HepG2 (cell line): ENCODE results near the gene SMPD1. TPM values are rescaled to one million over a fixed set of nuclear protein-coding genes. Genes with fewer than 3 reads are reported as not detected.

Experiments used
- ATF4 ChIP-seq, 2 experiments: fragments of 450-650 bp in 1 of 2; sonication (generic) in 1 of 2; formaldehyde crosslinking; IDR thresholded peaks; 2 replicates each; pipeline versions ENCODE4 v1.5.0 to v1.8.0; 2020 to 2022; ENCODE audit warnings: mild to moderate bottlenecking in 1 of 2, missing genetic modification reagents in 1 of 2
- EEA1 ChIP-seq: sonication (generic); formaldehyde crosslinking; IDR thresholded peaks from 2 replicates; pipeline ENCODE4 v1.5.1; 2020; ENCODE audit warnings: mild to moderate bottlenecking, missing genetic modification reagents, borderline replicate concordance
- FOSL2 ChIP-seq: sonication (generic); formaldehyde crosslinking; IDR thresholded peaks from 2 replicates; pipeline ENCODE4 v1.4.0; 2020; ENCODE audit warnings: missing genetic modification reagents
- HHEX ChIP-seq: IDR thresholded peaks from 2 replicates; pipeline ENCODE4 v1.6.1; 2016; ENCODE audit warnings: control low read depth
- KLF9 ChIP-seq: IDR thresholded peaks from 2 replicates; pipeline ENCODE4 v1.6.1; 2016; ENCODE audit warnings: low read depth
- KMT2A ChIP-seq: sonication (generic); formaldehyde crosslinking; IDR thresholded peaks from 2 replicates; pipeline ENCODE4 v1.4.0; 2020; ENCODE audit warnings: missing genetic modification reagents
- LRRFIP1 ChIP-seq: sonication (generic); formaldehyde crosslinking; conservative IDR thresholded peaks from 2 replicates; pipeline ENCODE4 v1.4.0; 2020; ENCODE audit warnings: missing genetic modification reagents
- MIER3 ChIP-seq: IDR thresholded peaks from 2 replicates; pipeline ENCODE4 v1.6.1; 2016; ENCODE audit warnings: missing compliant biosample characterization, borderline replicate concordance
- NFE2L1 ChIP-seq: sonication (generic); formaldehyde crosslinking; IDR thresholded peaks from 2 replicates; pipeline ENCODE4 v1.4.0; 2020; ENCODE audit warnings: missing genetic modification reagents, mild to moderate bottlenecking, borderline replicate concordance
- TCF7L2 ChIP-seq: IDR thresholded peaks from 2 replicates; pipeline ENCODE4 v1.6.1; 2011; ENCODE audit warnings: mild to moderate bottlenecking, low read depth, low read length, moderate library complexity
- ZNF430 ChIP-seq: sonication (generic); formaldehyde crosslinking; IDR thresholded peaks from 2 replicates; pipeline ENCODE4 v1.9.0; 2021; ENCODE audit warnings: mild to moderate bottlenecking, missing genetic modification reagents
- ZNF460 ChIP-seq: sonication (generic); formaldehyde crosslinking; IDR thresholded peaks from 2 replicates; pipeline ENCODE4 v1.5.1; 2020; ENCODE audit warnings: missing genetic modification reagents, mild to moderate bottlenecking, borderline replicate concordance
- ZNF766 ChIP-seq: sonication (generic); formaldehyde crosslinking; IDR thresholded peaks from 2 replicates; pipeline ENCODE4 v1.5.0; 2020; ENCODE audit warnings: missing genetic modification reagents, borderline replicate concordance
- polyA plus RNA-seq, 8 experiments: library from polyadenylated mRNA; depleted of rRNA in 3 of 8; stranded (reverse) in 7 of 8; unstranded in 1 of 8; fragments of >200 nt; fragmentation: Illumina TruSeq in 4 of 8; extraction: Trizol in 4 of 8; gene quantifications; 2 replicates each; pipeline versions ENCODE4 v1.2.1 to v1.2.3, GENCODE V29; 2011 to 2016; ENCODE audit warnings: low read depth in 4 of 8, missing spikeins in 1 of 8, mixed read lengths in 1 of 8; ENCODE audit not compliant: insufficient read depth in 1 of 8
- total RNA-seq, 5 experiments: library from RNA; depleted of rRNA; stranded (reverse); fragments of >200 nt; fragmentation: Illumina TruSeq; extraction: Trizol; gene quantifications; 2 replicates each; pipeline ENCODE4 v1.2.3, GENCODE V29; 2016; ENCODE audit warnings: low read depth in 1 of 5
- TF ChIP-seq, protein P1 (sequence below): sonication (generic); formaldehyde crosslinking; IDR thresholded peaks from 2 replicates; pipeline ENCODE4 v1.4.0; 2020; ENCODE audit warnings: missing genetic modification reagents
- TF ChIP-seq, protein P2 (sequence below): sonication (generic); formaldehyde crosslinking; IDR thresholded peaks from 2 replicates; pipeline ENCODE4 v1.4.0; 2020; ENCODE audit warnings: mild to moderate bottlenecking, missing genetic modification reagents

SMPD1 gene
- total and polyA plus RNA-seq, 2 of the 13 experiments (the other 11 are each of a cell fraction or from before 2014, with no cell fraction given): 6.3 to 8.4 TPM

DNA sequence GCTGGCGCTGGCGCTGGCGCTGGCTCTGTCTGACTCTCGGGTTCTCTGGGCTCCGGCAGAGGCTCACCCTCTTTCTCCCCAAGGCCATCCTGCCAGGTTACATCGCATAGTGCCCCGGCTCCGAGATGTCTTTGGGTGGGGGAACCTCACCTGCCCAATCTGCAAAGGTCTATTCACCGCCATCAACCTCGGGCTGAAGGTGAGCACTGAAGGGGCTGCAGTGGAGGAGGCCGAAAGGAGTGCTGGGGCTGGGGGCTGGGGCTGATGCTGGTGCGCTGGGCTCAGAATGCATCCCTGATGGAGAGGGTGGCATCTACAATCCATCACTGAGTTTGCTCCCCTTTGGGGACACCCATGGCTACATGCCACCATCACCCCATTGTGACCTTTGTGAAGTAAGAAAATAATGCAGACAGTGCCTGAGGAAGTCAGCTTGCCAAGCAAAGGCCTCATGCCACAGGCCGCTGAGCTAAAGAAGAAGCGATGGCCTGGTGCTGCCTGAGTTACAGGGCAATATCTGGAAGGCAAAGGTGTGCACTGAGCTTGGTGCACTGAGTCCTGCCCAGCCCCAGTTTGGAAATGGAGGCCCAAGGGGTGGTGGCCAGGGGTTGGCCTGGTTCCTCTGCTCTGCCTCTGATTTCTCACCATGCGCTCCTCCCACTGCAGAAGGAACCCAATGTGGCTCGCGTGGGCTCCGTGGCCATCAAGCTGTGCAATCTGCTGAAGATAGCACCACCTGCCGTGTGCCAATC is 620 bp downstream of the SMPD1 start (continued):
- 0 out of 2 replicates have a peak, but pooled peaks have one; percentile 1 for TF ChIP-seq NFE2L1
- TF ChIP-seq MIER3 (CRISPR knock-in tag): 0 out of 2 replicates have a peak, but pooled peaks have one; percentile 4
- no peak for TF ChIP-seq EEA1 (CRISPR knock-in tag)
- TF ChIP-seq HHEX: no peak
- no peak for TF ChIP-seq FOSL2 (CRISPR knock-in tag)
- no peak for TF ChIP-seq KLF9 (CRISPR knock-in tag)
- TF ChIP-seq ZNF460 (CRISPR knock-in tag): no peak
- no peak for TF ChIP-seq ATF4 (CRISPR knock-in tag; IDR thresholded peaks at IDR 0.05)
- TF ChIP-seq TCF7L2: no peak
- TF ChIP-seq KMT2A (CRISPR knock-in tag): no peak
- 0 out of 2 replicates have a peak, but pooled peaks have one; percentile 7 for TF ChIP-seq ZNF430 (CRISPR knock-in tag)
- TF ChIP-seq, protein P1, sequence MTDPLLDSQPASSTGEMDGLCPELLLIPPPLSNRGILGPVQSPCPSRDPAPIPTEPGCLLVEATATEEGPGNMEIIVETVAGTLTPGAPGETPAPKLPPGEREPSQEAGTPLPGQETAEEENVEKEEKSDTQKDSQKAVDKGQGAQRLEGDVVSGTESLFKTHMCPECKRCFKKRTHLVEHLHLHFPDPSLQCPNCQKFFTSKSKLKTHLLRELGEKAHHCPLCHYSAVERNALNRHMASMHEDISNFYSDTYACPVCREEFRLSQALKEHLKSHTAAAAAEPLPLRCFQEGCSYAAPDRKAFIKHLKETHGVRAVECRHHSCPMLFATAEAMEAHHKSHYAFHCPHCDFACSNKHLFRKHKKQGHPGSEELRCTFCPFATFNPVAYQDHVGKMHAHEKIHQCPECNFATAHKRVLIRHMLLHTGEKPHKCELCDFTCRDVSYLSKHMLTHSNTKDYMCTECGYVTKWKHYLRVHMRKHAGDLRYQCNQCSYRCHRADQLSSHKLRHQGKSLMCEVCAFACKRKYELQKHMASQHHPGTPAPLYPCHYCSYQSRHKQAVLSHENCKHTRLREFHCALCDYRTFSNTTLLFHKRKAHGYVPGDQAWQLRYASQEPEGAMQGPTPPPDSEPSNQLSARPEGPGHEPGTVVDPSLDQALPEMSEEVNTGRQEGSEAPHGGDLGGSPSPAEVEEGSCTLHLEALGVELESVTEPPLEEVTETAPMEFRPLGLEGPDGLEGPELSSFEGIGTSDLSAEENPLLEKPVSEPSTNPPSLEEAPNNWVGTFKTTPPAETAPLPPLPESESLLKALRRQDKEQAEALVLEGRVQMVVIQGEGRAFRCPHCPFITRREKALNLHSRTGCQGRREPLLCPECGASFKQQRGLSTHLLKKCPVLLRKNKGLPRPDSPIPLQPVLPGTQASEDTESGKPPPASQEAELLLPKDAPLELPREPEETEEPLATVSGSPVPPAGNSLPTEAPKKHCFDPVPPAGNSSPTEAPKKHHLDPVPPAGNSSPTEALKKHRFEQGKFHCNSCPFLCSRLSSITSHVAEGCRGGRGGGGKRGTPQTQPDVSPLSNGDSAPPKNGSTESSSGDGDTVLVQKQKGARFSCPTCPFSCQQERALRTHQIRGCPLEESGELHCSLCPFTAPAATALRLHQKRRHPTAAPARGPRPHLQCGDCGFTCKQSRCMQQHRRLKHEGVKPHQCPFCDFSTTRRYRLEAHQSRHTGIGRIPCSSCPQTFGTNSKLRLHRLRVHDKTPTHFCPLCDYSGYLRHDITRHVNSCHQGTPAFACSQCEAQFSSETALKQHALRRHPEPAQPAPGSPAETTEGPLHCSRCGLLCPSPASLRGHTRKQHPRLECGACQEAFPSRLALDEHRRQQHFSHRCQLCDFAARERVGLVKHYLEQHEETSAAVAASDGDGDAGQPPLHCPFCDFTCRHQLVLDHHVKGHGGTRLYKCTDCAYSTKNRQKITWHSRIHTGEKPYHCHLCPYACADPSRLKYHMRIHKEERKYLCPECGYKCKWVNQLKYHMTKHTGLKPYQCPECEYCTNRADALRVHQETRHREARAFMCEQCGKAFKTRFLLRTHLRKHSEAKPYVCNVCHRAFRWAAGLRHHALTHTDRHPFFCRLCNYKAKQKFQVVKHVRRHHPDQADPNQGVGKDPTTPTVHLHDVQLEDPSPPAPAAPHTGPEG: no peak
- no peak for TF ChIP-seq LRRFIP1 (CRISPR knock-in tag)
- TF ChIP-seq, protein P2, sequence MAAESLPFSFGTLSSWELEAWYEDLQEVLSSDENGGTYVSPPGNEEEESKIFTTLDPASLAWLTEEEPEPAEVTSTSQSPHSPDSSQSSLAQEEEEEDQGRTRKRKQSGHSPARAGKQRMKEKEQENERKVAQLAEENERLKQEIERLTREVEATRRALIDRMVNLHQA (CRISPR knock-in tag): no peak
- TF ChIP-seq ZNF766 (CRISPR knock-in tag): no peak
